GM12878 (cell line): Measurements from ENCODE around the gene CKMT2. TPM values are rescaled to one million over a fixed set of nuclear protein-coding genes. Genes with fewer than 3 reads are reported as not detected.

Source experiments
- ATAC-seq: fragments of 200-7000 bp; cut with Tn5 transposase; 3 replicates; pipeline ENCODE4 v1.9.1; 2020; ENCODE audit warnings: mild to moderate bottlenecking, moderate library complexity
- BruUV-seq: library from RNA; stranded (reverse); fragments of 400-500 nt; replicated peaks from 2 replicates; lab custom pipeline; 2021; lab: Mats Ljungman, UMichigan
- CTCF ChIA-PET: fragments of 300-600 bp; sonication (Branson Sonifier 250); formaldehyde crosslinking; extraction: SDS; loops from one replicate; lab custom pipeline; 2021; ENCODE audit warnings: inconsistent platforms; lab: Yijun Ruan, JAX
- POLR2A ChIA-PET: fragments of 350-600 bp; formaldehyde crosslinking; extraction: SDS; loops from one replicate; lab custom pipeline; 2021; ENCODE audit warnings: inconsistent platforms; lab: Charles Lee
- RAD21 ChIA-PET: fragments of 300-600 bp; sonication (Branson Sonifier 250); formaldehyde crosslinking; loops from one replicate; lab custom pipeline; 2023; ENCODE audit warnings: antibody characterized with exemption; ENCODE audit not compliant: unreplicated experiment; lab: Charles Lee
- SMC1A ChIA-PET: fragments of 300-600 bp; sonication (Branson Sonifier 250); formaldehyde crosslinking; loops from one replicate; lab custom pipeline; 2023; ENCODE audit not compliant: unreplicated experiment, uncharacterized antibody; lab: Charles Lee
- DNase-seq: peaks from one replicate; pipeline ENCODE4 v3.0.0-alpha.2; 2011; ENCODE audit warnings: low read depth, low spot score
- FAIRE-seq: peaks from 3 replicates; lab custom pipeline; 2011; peaks lifted over from hg19 to GRCh38; lab: Jason Lieb, UNC
- H2AFZ ChIP-seq: 2 replicates; pipeline ENCODE4 v1.6.0; 2011; ENCODE audit warnings: low read depth, low read length, control low read depth; ENCODE audit not compliant: control insufficient read depth
- H3K27ac ChIP-seq: 2 replicates; pipeline ENCODE4 v1.5.1; 2011; ENCODE audit warnings: control low read depth; ENCODE audit not compliant: control insufficient read depth, insufficient read depth
- H3K27me3 ChIP-seq, 2 experiments: replicated peaks in 1 of 2; 2 replicates each; pipeline versions ENCODE4 v1.6.0 to v1.6.1; 2011; ENCODE audit warnings: low read length in 1 of 2; ENCODE audit not compliant: control insufficient read depth in 2 of 2, insufficient read depth in 2 of 2
- H3K36me3 ChIP-seq, 2 experiments: 2 replicates each; pipeline ENCODE4 v1.5.1; 2011; ENCODE audit warnings: low read length in 1 of 2; ENCODE audit not compliant: control insufficient read depth in 2 of 2, insufficient read depth in 2 of 2
- H3K4me1 ChIP-seq: 2 replicates; pipeline ENCODE4 v1.6.1; 2011; ENCODE audit warnings: mild to moderate bottlenecking, low read length, moderate library complexity, mixed read lengths; ENCODE audit not compliant: control insufficient read depth, insufficient read depth
- H3K4me2 ChIP-seq: 2 replicates; pipeline ENCODE4 v1.6.0; 2011; ENCODE audit warnings: control low read depth; ENCODE audit not compliant: control insufficient read depth, insufficient read depth
- H3K4me3 ChIP-seq: fragments of 200-600 bp; sonication (generic); 2 replicates; pipeline ENCODE4 v1.5.1; 2016
- H3K79me2 ChIP-seq: 2 replicates; pipeline ENCODE4 v1.6.0; 2011; ENCODE audit warnings: low read length; ENCODE audit not compliant: control insufficient read depth, insufficient read depth
- H3K9ac ChIP-seq: 2 replicates; pipeline ENCODE4 v1.8.0; 2011; ENCODE audit warnings: low read length, control low read depth, mixed read lengths; ENCODE audit not compliant: control insufficient read depth, insufficient read depth
- H3K9me3 ChIP-seq: replicated peaks from 3 replicates; pipeline ENCODE4 v1.5.1; 2011; ENCODE audit warnings: mild to moderate bottlenecking, low read length; ENCODE audit not compliant: control insufficient read depth, insufficient read depth
- H4K20me1 ChIP-seq: 2 replicates; pipeline ENCODE4 v1.6.0; 2011; ENCODE audit not compliant: control insufficient read depth, insufficient read depth
- ATF7 ChIP-seq: fragments of 450-650 bp; IDR thresholded peaks from 2 replicates; pipeline ENCODE4 v1.6.1; 2016; ENCODE audit warnings: low read depth, mild to moderate bottlenecking
- BMI1 ChIP-seq: fragments of 450-650 bp; IDR thresholded peaks from 2 replicates; pipeline ENCODE4 v1.6.1; 2016; ENCODE audit warnings: mild to moderate bottlenecking, moderate library complexity, borderline replicate concordance
- CBX5 ChIP-seq: sonication (generic); IDR thresholded peaks from 2 replicates; pipeline ENCODE4 v1.6.1; 2016; ENCODE audit warnings: low read depth, moderate library complexity, mild to moderate bottlenecking, inconsistent platforms
- EP300 ChIP-seq, 2 experiments: fragments of 150-350 bp in 1 of 2; IDR thresholded peaks; 2 replicates each; pipeline ENCODE4 v1.6.1; 2011 to 2012; ENCODE audit warnings: low read depth in 2 of 2, low read length in 2 of 2, borderline replicate concordance in 1 of 2, improper control_type of control experiment in 1 of 2, inconsistent platforms in 1 of 2; ENCODE audit not compliant: control insufficient read depth in 1 of 2
- PAX5 ChIP-seq: IDR thresholded peaks from 2 replicates; pipeline ENCODE4 v1.6.1; 2011; ENCODE audit warnings: low read depth, low read length, borderline replicate concordance
- SMAD5 ChIP-seq: IDR thresholded peaks from 2 replicates; pipeline ENCODE4 v1.6.1; 2016; ENCODE audit warnings: antibody characterized with exemption, low read depth
- STAT3 ChIP-seq: IDR thresholded peaks from 2 replicates; pipeline ENCODE4 v1.6.1; 2011; ENCODE audit warnings: low read depth, low read length, improper control_type of control experiment
- ZBTB11 ChIP-seq: fragments of 450-650 bp; formaldehyde crosslinking; IDR thresholded peaks from 2 replicates; pipeline ENCODE4 v1.5.0; 2022; ENCODE audit warnings: mild to moderate bottlenecking, missing genetic modification characterization
- WGBS: methylation state at CpG from one replicate; pipeline ENCODE4 v1.1.6; 2016; ENCODE audit warnings: low lambda C conversion rate; ENCODE audit not compliant: insufficient replicate concordance, insufficient coverage; ENCODE audit errors: missing lambda C conversion rate; 5-methylcytosine and 5-hydroxymethylcytosine counted together
- in situ Hi-C: fragments of 300-500 bp; cut with MboI; formaldehyde crosslinking; loops from 9 replicates; pipeline ENCODE4 v1.14.3; 2018; ENCODE audit warnings: mixed read lengths
- intact Hi-C: fragments of 100-400 bp; cut with micrococcal nuclease; formaldehyde crosslinking; loops from one replicate; pipeline ENCODE4 v1.14.2; 2022; ENCODE audit not compliant: unreplicated experiment
- polyA plus RNA-seq, 11 experiments: library from polyadenylated mRNA; depleted of rRNA in 4 of 11; unstranded in 6 of 11; stranded (reverse) in 5 of 11; fragments of >200 nt; fragmentation: Nextera tagmentation in 4 of 11; fragmentation: Illumina TruSeq in 1 of 11; extraction: Ambion mirVana in 4 of 11; extraction: Trizol in 1 of 11; gene quantifications; 1 replicate in 1 of 11; 2 replicates in 10 of 11; pipeline versions ENCODE4 v1.2.1 to v1.2.3, GENCODE V29; 2011 to 2016; ENCODE audit warnings: inconsistent platforms in 2 of 11, missing spikeins in 2 of 11, low read depth in 1 of 11
- total RNA-seq, 4 experiments: library from RNA; depleted of rRNA in 3 of 4; stranded (reverse); fragments of >200 nt in 3 of 4; fragmentation: Illumina TruSeq in 1 of 4; extraction: Trizol in 1 of 4; gene quantifications; 2 replicates each; pipeline versions ENCODE4 v1.2.1 to v1.2.3, GENCODE V29; 2013 to 2021

The CKMT2 gene
- total and polyA plus RNA-seq, 10 of the 15 experiments (the other 5 are each of a cell fraction or from before 2014, with no cell fraction given): 0.70 to 1.2 TPM; not detected in 8

- RAD21 ChIA-PET: interaction anchor here (0.9 kb wide), 1 partner anchor 13 kb away, joined by 3 read pairs; no protein-coding TSS in a partner anchor
- no peak for TF ChIP-seq ATF7
- TF ChIP-seq CBX5: no peak
- no peak for TF ChIP-seq STAT3
- intact Hi-C loops: no loop called here
- 96% methylated on average over 1 of the region's 1 CpG for WGBS
- in situ Hi-C loops: no loop called here
- no peak overlapping the region for H3K4me2 ChIP-seq
- ATAC-seq: no peak
- SMC1A ChIA-PET: interaction anchor here (0.5 to 4.7 kb wide), 2 partner anchors 14 to 116 kb away, joined by 3 to 22 read pairs; no protein-coding TSS in a partner anchor
- H3K27ac ChIP-seq: no peak overlapping the region
- H3K4me3 ChIP-seq: no peak overlapping the region
- H2AFZ ChIP-seq: no peak overlapping the region
- H3K4me1 ChIP-seq: peaks cover 12% of the 10 kb centered on the region
- CTCF ChIA-PET: interaction anchor here (0.9 to 1.1 kb wide), 2 partner anchors 81 to 501 kb away, joined by 3 read pairs; no protein-coding TSS in a partner anchor
- no peak for FAIRE-seq
- H3K79me2 ChIP-seq: no peaks in the 10 kb centered on the region
- POLR2A ChIA-PET: no interaction called here
- no peaks in the 10 kb centered on the region; the same call in 2 of the 3 replicates for H3K9me3 ChIP-seq
- no peak overlapping the region for H3K9ac ChIP-seq
- H3K27me3 ChIP-seq: no peaks in the 10 kb centered on the region
- no peaks in the 10 kb centered on the region for H4K20me1 ChIP-seq
- no TSS peak for BruUV-seq
- no peaks in the 10 kb centered on the region for H3K36me3 ChIP-seq
- no peak for DNase-seq
These were observed 50.9 kb downstream of the CKMT2 start for GRCh38 chr5:81283976-81284375.

DNA sequence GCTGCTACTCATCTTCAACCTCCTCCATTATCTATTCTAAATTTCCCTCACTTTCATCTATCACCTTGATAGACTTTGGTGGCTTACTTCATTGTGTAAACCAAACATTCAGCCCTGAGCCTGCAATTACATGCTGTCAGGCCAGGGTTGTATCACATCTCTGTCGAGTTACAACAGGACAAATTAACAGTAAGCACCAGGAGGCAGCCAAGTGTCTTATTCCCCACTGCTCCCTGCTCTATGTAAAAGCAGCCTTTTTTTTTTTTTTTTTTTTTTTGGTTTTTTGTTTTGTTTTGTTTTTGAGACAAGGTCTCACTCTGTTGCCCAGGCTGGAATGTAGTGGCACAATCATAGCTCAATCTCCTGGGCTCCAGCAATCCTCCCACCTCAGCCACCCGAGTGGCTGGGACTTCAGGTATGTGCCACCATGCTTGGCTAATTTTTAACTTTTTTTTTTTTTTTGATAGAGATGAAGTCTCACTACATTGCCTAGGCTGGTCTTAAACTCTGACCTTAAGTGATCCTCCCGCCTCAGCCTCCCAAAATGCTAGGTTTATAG, 53.0 kb downstream of the CKMT2 start:
- Histone ChIP-seq H3K79me2 (no peaks in the 10 kb centered on the region), H3K27me3 (no peaks in the 10 kb centered on the region), H3K4me2 (no peak overlapping the region), H3K9ac (no peak overlapping the region), H4K20me1 (no peaks in the 10 kb centered on the region), H3K4me3 (no peak overlapping the region), H3K9me3 (no peaks in the 10 kb centered on the region; the same call in 1 of the 3 replicates), H3K36me3 (no peaks in the 10 kb centered on the region), H2AFZ (no peak overlapping the region), H3K4me1 (peaks cover 12% of the 10 kb centered on the region), H3K27ac (no peak overlapping the region)
- POLR2A ChIA-PET: no interaction called here
- RAD21 ChIA-PET: no interaction called here
- BruUV-seq: no TSS peak
- intact Hi-C loops (loop anchor here (5.0 kb wide), 1 partner anchor 74 kb away; no protein-coding TSS in a partner anchor), in situ Hi-C loops (no loop called here)
- 80% methylated on average over 2 of the region's 3 CpGs for WGBS
- CTCF ChIA-PET: interaction anchor here (0.7 to 3.9 kb wide), 5 partner anchors 12 to 91 kb away, joined by 3 to 23 read pairs (median 3); no protein-coding TSS in a partner anchor
- FAIRE-seq: no peak
- SMC1A ChIA-PET: interaction anchor here (0.7 to 4.7 kb wide), 4 partner anchors 9 to 132 kb away, joined by 3 to 22 read pairs (median 3); no protein-coding TSS in a partner anchor
- no peak for DNase-seq
- ATAC-seq: peak; percentile 31; the same call in 2 of the 3 replicates
- TF ChIP-seq SMAD5: no peak
- TF ChIP-seq BMI1: no peak
- TF ChIP-seq PAX5: no peak
- TF ChIP-seq EP300 (IDR thresholded peaks at IDR 0.05; ENCODE audit: borderline replicate concordance in 1 of 2, control insufficient read depth in 1 of 2, low read depth in 2 of 2, low read length in 2 of 2): no peak
- no peak for TF ChIP-seq ZBTB11 (CRISPR knock-in tag)
